GM08714 (cell line): ENCODE results near the gene SLC24A2.

Experiments
- H3K4me3 ChIP-seq: fragments of 200-500 bp; sonication (Bioruptor generic); 2 replicates; pipeline ENCODE4 v1.5.1; 2014; ENCODE audit warnings: mild to moderate bottlenecking, low read length, inconsistent platforms
- ZNF274 ChIP-seq: IDR thresholded peaks from 2 replicates; pipeline ENCODE4 v1.6.1; 2012; ENCODE audit warnings: mild to moderate bottlenecking, low read depth, low read length

SLC24A2 gene

DNA sequence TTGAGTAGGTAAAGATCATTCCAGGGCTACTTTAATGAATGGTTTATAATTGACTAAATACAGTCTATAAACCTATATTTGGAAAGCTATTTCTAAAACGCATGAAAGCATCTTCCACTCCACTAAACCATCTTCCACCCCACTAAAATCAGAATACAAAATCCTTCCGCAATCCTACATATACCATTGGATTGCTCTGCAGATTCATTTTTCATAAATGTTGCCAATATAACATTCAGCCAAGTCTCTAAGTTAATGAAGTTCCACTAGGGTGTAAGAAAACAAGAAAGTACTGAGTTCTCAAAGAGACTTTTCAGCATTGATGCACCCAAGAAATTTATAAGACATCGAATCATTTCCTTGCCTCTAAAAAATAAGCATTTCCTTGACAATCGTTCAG lies 4.7 kb downstream of the SLC24A2 start:
- no peak overlapping the region for H3K4me3 ChIP-seq
- no peak for TF ChIP-seq ZNF274

DNA sequence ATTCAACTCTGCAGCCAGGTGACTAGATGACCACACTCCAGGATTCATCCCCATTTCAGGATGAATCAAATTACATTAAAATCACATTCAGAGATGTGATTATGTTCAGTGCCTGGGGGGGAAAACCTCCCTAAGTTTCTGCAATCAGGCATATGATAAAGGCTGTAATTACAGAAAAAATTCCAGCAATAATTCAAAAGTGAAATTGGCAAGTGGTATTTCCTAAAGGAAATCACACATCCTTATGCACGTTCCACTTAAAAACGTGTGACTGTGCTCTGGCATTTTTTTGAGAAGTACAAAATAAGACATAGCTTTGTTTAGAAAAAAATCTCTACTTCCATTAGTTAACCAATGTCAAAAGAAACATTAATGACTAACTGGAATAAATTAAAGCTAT lies 5.3 kb downstream of the SLC24A2 start:
- no peak overlapping the region for H3K4me3 ChIP-seq
- no peak for TF ChIP-seq ZNF274

DNA sequence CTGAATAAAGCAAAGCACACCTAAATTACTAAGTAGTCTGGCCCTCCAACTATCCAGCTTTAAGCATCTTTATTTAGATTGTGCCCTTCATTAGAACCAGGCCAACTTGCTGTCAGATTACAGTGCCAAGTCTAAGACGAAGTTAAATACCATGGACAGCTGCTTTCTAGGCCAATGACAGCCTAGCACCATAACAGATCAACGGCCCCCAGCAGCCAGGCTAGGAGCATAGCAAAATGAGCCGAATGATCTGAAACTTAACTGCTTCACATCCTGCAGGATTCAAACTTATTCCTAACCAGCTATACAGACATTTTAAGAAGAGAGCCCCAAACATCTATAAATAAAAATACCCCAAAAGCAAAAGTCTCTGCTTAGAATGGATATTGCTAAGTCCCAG lies 6.8 kb downstream of the SLC24A2 start:
- no peak overlapping the region for H3K4me3 ChIP-seq
- TF ChIP-seq ZNF274, result no peak

DNA sequence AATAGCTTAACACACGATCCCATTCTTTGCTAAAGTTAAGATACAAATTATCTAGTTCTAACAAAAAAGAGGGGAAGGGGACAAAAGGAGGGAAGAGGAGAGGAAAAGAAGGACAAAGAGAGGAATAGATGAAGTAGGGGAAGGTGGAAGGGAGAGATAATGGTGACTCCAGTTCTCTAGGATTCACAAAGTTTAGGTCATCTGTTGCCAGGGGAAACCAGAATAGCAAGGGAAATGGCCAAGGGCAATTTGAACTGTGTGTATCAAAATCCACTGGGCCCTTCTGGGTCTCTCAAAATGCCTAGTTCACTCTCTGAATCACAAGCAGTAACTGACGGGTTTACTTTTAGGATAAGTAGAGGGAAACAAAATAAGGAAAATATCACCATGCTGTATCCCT lies 7.6 kb downstream of the SLC24A2 start:
- TF ChIP-seq ZNF274, result no peak
- H3K4me3 ChIP-seq, result no peak overlapping the region

DNA sequence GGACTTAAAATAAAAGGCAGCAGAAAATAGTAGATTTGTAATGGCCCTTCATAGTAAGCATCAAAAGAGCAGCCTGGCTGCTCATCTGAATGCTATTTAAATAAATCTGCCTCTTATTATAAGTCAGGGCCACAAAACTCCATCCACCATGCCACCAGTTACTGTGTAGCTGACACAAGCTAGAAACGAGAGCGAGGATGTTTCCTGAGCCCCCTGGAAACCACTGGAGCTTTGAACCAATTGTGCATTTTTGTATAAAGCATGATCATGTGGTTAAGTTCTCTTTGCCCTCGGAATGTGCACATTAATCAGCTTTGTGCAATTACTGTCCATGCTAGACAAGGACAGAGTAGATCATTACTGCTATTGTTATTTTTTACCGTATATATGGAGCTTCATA lies 17.4 kb downstream of the SLC24A2 start:
- H3K4me3 ChIP-seq, result no peak overlapping the region
- TF ChIP-seq ZNF274, result no peak

DNA sequence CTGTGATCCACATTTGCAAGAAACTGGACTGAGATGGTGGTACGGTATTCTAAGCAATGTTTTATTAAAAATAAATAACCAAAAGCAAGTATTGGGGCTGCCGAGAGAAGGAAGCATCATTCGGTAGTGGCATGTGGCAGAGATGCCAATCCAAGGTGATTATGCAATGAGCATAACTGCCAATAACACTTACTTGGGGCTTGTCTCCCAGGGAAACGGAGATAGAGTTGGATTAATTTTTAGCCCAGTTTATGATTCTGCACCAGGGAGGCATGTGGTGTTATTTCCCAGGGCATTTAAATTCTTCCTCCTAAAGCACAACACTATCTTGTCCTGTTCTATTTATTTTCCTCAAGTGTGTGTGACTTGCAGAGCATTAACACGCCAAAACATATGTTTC lies 17.9 kb downstream of the SLC24A2 start:
- H3K4me3 ChIP-seq, result no peak overlapping the region
- TF ChIP-seq ZNF274, result no peak

DNA sequence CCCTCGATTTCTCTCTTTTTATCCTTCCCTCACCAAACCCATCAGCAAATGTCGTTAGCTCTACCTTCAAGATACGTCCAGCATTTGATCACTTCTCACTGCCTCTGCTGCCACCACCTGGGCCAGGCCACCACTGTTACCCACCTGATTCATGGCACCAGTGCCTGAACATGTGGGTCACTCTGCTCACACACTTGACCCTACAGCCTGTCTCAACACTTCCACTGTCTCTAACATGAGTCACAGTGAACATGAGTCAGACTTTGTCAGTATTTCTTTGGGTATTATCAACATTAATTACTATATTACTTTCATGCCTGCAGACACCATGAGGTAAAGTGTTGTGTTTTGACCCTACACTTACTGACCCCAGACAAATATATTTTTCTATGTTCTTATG lies 19.6 kb downstream of the SLC24A2 start:
- no peak overlapping the region for H3K4me3 ChIP-seq
- TF ChIP-seq ZNF274, result no peak

DNA sequence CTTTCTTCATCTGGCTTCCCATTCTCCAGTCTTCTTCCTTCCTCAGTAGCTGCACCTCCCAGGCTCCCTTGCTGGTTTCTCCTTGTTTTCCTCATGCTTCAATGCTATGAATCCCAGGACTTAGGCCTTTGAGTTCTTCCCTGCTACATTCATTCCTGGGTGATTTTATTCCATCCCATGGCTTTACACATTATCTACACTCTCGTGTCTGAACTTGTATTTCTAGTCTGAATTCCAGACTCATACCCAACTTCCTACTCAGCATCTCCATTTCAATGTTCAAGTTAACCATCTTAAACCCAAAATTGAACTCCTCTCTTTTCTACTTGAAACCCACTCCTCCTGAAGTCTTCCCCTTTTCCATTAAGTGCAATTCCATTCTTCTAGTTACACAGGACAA lies 20.0 kb downstream of the SLC24A2 start:
- H3K4me3 ChIP-seq, result no peak overlapping the region
- no peak for TF ChIP-seq ZNF274

DNA sequence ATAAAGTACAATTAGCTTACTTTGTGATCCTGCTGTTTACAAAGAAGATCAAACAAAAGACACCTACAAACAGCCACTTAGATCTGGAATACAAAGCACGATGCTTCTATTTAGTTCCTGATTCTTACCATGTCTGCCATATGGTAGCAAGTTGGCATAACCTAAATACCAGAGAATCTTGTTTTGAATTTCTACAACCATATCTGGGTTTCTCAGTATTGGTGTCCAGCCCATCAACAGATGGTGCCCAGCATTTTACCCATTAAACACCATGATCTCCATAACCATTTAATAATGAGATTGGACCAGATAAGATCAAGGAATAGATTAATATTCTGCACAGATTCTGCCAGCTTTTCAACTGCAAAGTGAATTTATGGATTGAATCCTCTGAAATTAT lies 29.8 kb downstream of the SLC24A2 start:
- no peak overlapping the region for H3K4me3 ChIP-seq
- TF ChIP-seq ZNF274, result no peak

DNA sequence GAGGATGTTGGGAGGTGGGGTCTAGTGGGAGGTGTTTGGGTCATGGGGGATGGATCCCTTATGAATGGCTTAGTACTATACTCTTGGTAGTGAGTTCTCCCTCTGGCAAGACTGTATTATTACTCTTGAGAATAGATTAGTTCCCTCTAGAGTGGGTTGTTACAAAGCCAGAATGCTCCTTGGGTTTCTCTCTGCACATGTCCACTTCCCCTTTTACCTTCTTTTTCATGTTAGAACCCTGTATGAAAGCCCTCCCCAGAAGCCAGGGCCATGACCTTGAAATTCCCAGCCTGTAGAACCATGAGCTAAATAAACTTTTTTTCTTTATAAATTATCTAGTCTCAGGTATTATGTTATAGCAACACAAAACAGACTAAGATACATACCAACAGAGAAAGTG lies 31.1 kb downstream of the SLC24A2 start:
- H3K4me3 ChIP-seq, result no peak overlapping the region
- no peak for TF ChIP-seq ZNF274

DNA sequence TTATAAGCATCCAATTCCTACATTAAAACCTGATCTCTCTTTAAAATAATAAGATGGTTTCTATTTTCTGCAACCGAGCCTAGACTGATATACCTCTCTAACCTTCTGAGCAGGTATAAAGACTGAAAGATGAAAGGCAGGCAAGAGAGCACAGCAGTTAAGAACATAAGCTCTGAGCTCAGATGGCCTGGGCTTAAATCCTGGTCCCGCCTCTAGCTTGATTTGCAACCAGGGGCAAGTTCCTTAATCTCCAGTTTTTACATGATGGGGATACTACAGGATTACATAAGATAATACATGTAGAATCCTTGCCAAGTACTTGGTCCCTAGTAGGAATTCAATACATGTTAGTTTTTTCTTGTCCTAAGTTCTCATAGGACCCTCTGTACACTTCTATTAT lies 33.9 kb downstream of the SLC24A2 start:
- no peak overlapping the region for H3K4me3 ChIP-seq
- TF ChIP-seq ZNF274, result no peak

DNA sequence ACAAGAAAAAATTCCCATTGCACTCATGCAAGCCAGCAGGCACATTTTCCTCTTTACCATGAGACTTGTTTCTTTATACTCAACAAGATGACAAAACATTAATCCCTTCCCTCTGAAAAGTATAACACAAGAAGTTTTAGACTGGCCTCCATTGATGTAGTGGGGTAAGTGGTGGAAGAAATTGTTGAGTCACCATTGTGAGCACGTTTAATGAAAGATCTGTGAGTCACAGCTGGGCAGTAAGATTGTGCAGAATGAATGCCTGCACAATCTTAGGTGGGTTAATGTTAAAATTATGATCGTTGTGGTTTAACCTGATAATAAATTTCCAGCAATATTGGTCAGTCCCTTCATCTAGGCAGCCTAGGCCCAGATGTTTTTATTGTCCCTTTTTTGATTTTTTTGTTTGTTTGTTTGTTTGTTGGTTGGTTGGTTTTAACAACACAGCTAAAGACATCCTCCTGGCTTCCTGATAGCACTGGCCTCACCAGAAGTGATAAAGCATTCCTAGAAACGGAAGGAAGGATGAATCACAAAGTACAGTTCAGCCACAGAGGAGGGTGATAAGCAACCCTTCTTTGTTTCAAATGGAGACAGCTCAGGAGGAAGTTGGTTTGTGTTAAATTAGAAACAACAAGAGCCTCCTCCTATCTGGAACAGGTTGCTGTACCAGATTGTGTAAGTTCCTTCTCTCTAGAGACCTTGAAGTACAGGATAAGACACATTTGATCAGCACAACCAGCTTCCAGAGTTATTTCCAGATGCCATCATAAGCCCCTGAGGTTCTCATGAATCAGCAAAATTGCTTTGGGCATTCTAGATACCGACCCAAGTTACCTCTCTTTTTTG lies 40.3 kb downstream of the SLC24A2 start:
- no peak overlapping the region for H3K4me3 ChIP-seq
- no peak for TF ChIP-seq ZNF274

DNA sequence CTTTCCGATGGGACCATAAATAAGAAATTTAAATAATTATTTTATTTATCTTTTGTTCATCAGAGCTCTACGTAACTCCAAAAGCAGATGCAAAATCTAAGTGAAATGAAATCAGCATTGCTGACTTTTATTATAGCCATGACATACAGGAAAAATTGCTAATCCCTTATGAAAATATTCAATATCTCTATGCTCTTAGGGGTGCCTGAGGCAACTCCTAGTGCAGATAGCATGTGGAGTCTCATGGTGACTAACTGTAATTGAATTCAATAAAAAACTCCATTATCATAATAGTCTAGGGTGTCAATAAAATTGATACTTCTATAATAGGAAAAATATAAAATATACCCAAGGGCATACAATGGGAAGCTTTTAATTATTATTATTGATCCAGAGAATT lies 42.6 kb downstream of the SLC24A2 start:
- TF ChIP-seq ZNF274, result no peak
- no peak overlapping the region for H3K4me3 ChIP-seq

DNA sequence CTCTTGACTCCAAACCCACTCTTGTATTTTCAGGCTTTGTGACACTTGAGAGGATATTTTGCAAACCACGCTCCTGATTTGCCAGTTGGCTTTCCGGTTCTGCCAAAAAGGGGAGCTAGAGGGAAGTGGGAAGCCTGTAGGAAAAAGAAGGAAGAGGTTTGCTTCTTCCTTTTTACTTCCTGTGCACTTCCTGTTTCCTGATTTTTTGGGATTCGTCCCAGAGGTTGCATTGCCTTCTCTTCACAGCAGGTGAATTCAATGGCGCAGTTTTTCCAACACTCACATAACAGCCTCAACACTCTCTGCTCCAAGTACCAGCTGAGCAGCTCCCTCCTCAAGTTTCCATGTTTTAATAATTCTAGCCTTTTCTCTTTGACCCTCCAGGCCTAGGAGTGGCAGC lies 47.7 kb downstream of the SLC24A2 start:
- H3K4me3 ChIP-seq, result no peak overlapping the region

More for the DNA sequence above, 47.7 kb downstream of the SLC24A2 start:
- TF ChIP-seq ZNF274, result no peak
